ENCODE results near the gene EIF1AY.

GRCh38 chrY:20578206-20578605 lies 2.6 kb downstream of the EIF1AY start:
- TF ChIP-seq, protein P1, sequence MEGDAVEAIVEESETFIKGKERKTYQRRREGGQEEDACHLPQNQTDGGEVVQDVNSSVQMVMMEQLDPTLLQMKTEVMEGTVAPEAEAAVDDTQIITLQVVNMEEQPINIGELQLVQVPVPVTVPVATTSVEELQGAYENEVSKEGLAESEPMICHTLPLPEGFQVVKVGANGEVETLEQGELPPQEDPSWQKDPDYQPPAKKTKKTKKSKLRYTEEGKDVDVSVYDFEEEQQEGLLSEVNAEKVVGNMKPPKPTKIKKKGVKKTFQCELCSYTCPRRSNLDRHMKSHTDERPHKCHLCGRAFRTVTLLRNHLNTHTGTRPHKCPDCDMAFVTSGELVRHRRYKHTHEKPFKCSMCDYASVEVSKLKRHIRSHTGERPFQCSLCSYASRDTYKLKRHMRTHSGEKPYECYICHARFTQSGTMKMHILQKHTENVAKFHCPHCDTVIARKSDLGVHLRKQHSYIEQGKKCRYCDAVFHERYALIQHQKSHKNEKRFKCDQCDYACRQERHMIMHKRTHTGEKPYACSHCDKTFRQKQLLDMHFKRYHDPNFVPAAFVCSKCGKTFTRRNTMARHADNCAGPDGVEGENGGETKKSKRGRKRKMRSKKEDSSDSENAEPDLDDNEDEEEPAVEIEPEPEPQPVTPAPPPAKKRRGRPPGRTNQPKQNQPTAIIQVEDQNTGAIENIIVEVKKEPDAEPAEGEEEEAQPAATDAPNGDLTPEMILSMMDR (IDR thresholded peaks at IDR 0.05; ENCODE audit: extremely low read depth in 1 of 2, insufficient read depth in 1 of 2, low read depth in 1 of 2, low read length in 2 of 2), result no peak
- TF ChIP-seq POLR2A (IDR thresholded peaks at IDR 0.05; ENCODE audit: low read depth, low read length), result no peak
- no peak for TF ChIP-seq EZH2 (IDR thresholded peaks at IDR 0.05; ENCODE audit: borderline replicate concordance, low read depth, low read length, severe bottlenecking)
